Activated CD8-positive, alpha-beta T cell treated with anti-CD3 and anti-CD28 coated beads, Interleukin-2, amount 10 ng/mL, durations not matched to agents 7 days and 5 days (primary cell): ENCODE data around the gene ADGRL3. TPM values are rescaled to one million over a fixed set of nuclear protein-coding genes. Genes with fewer than 3 reads are reported as not detected.

Experiments
- ATAC-seq: fragments of 150-1000 bp; cut with Tn5 transposase; one replicate; pipeline ENCODE4 v1.10.0; 2021; ENCODE audit warnings: moderate library complexity
- CTCF ChIA-PET: fragments of 350-600 bp; sonication (Branson Sonifier 250); formaldehyde crosslinking; loops from one replicate; lab custom pipeline; 2021; ENCODE audit warnings: antibody characterized with exemption; lab: Charles Lee
- POLR2A ChIA-PET: fragments of 350-600 bp; sonication (Branson Sonifier 250); formaldehyde crosslinking; loops from one replicate; lab custom pipeline; 2021; ENCODE audit warnings: antibody characterized with exemption; lab: Charles Lee
- DNase-seq: peaks from one replicate; pipeline ENCODE4 v3.0.0-alpha.2; 2020
- H3K27ac Mint-ChIP-seq: one replicate; pipeline ENCODE4 v1.8.0; 2021; ENCODE audit warnings: mild to moderate bottlenecking, mixed read lengths
- H3K27me3 Mint-ChIP-seq: one replicate; pipeline ENCODE4 v1.8.0; 2021; ENCODE audit warnings: low read depth, mixed read lengths
- H3K36me3 Mint-ChIP-seq: one replicate; pipeline ENCODE4 v1.8.0; 2021; ENCODE audit warnings: low read depth, mixed read lengths
- H3K4me1 Mint-ChIP-seq: one replicate; pipeline ENCODE4 v1.8.0; 2021; ENCODE audit warnings: low read depth, mixed read lengths
- H3K4me3 Mint-ChIP-seq: one replicate; pipeline ENCODE4 v1.8.0; 2021; ENCODE audit warnings: mild to moderate bottlenecking, mixed read lengths
- H3K9me3 Mint-ChIP-seq: one replicate; pipeline ENCODE4 v1.8.0; 2022; ENCODE audit warnings: mixed read lengths; ENCODE audit not compliant: insufficient read depth
- total RNA-seq, 2 experiments: library from RNA; stranded (reverse); gene quantifications; one replicate each; pipeline ENCODE4 v1.2.3, GENCODE V29; 2021

The ADGRL3 gene
- total RNA-seq = not detected

- H3K27me3 Mint-ChIP-seq = peaks cover 45% of the 10 kb centered on the region
- H3K27ac Mint-ChIP-seq = no peak within 1 kb of the TSS
- ATAC-seq (no peak), DNase-seq (no peak)
- ChIA-PET CTCF (no interaction called here), POLR2A (no interaction called here)
- H3K4me3 Mint-ChIP-seq = no peak within 1 kb of the TSS
- peaks cover 2% of the 10 kb centered on the region for H3K4me1 Mint-ChIP-seq
- H3K9me3 Mint-ChIP-seq = no peaks in the 10 kb centered on the region
- H3K36me3 Mint-ChIP-seq = peaks cover 5% of the 10 kb centered on the region
Measured at GRCh38 chr4:61200187-61200915, at the start of gene ADGRL3. Gene ADGRL3, plus strand, starts transcription at chr4:61200326.

- Mint-ChIP-seq H3K9me3 (no peaks in the 10 kb centered on the region), H3K4me3 (no peak overlapping the region), H3K27me3 (no peaks in the 10 kb centered on the region), H3K27ac (no peak overlapping the region), H3K4me1 (no peaks in the 10 kb centered on the region), H3K36me3 (no peaks in the 10 kb centered on the region)
- ATAC-seq = no peak
- DNase-seq = no peak
- ChIA-PET CTCF (no interaction called here), POLR2A (no interaction called here)
Measured at GRCh38 chr4:61152433-61152832, 47.7 kb upstream of the ADGRL3 start.

DNA sequence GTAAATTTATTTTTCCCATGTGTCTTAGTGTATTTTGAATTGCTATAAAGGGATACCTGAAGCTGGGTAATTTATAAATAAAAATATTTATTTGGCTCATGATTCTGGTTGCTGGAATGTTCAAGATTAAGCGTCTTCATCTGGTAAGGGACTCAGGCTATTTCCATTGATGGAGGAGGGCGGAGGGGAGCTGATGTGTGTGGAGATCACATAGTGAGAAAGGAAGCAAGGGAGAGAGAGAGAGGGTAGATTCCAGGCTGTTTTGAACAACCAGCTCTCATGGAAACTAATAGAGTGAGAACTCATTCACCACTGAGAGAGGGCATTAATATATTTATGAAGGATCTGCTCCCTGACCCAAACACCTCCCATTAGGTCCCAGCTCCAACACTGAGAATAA, 39.6 kb upstream of the ADGRL3 start:
- no peaks in the 10 kb centered on the region for H3K36me3 Mint-ChIP-seq
- H3K4me1 Mint-ChIP-seq = no peaks in the 10 kb centered on the region
- no peak overlapping the region for H3K4me3 Mint-ChIP-seq
- no peak overlapping the region for H3K27ac Mint-ChIP-seq
- DNase-seq (no peak), ATAC-seq (no peak)
- ChIA-PET CTCF (no interaction called here), POLR2A (no interaction called here)
- H3K9me3 Mint-ChIP-seq = no peaks in the 10 kb centered on the region
- H3K27me3 Mint-ChIP-seq = no peaks in the 10 kb centered on the region

- no peak overlapping the region for H3K27ac Mint-ChIP-seq
- no peaks in the 10 kb centered on the region for H3K27me3 Mint-ChIP-seq
- no peaks in the 10 kb centered on the region for H3K9me3 Mint-ChIP-seq
- no peak overlapping the region for H3K4me3 Mint-ChIP-seq
- ChIA-PET CTCF (no interaction called here), POLR2A (no interaction called here)
- ATAC-seq (no peak), DNase-seq (no peak)
- no peaks in the 10 kb centered on the region for H3K36me3 Mint-ChIP-seq
- H3K4me1 Mint-ChIP-seq = no peaks in the 10 kb centered on the region
Measured at GRCh38 chr4:61162116-61162515, 38.0 kb upstream of the ADGRL3 start.

GRCh38 chr4:61173799-61174198, 26.3 kb upstream of the ADGRL3 start:
- ChIA-PET CTCF (no interaction called here), POLR2A (no interaction called here)
- Mint-ChIP-seq H3K36me3 (no peaks in the 10 kb centered on the region), H3K4me1 (no peaks in the 10 kb centered on the region), H3K4me3 (no peak overlapping the region), H3K27ac (no peak overlapping the region), H3K27me3 (no peaks in the 10 kb centered on the region), H3K9me3 (no peaks in the 10 kb centered on the region)
- DNase-seq (no peak), ATAC-seq (no peak)

GRCh38 chr4:61175495-61175894, 24.6 kb upstream of the ADGRL3 start:
- no peak overlapping the region for H3K27ac Mint-ChIP-seq
- DNase-seq (no peak), ATAC-seq (no peak)
- no peaks in the 10 kb centered on the region for H3K4me1 Mint-ChIP-seq
- H3K4me3 Mint-ChIP-seq = no peak overlapping the region
- H3K27me3 Mint-ChIP-seq = no peaks in the 10 kb centered on the region
- ChIA-PET CTCF (no interaction called here), POLR2A (no interaction called here)
- no peaks in the 10 kb centered on the region for H3K36me3 Mint-ChIP-seq
- no peaks in the 10 kb centered on the region for H3K9me3 Mint-ChIP-seq

- no peaks in the 10 kb centered on the region for H3K36me3 Mint-ChIP-seq
- POLR2A ChIA-PET = no interaction called here
Measured at GRCh38 chr4:61177367-61177766, 22.8 kb upstream of the ADGRL3 start.

DNA sequence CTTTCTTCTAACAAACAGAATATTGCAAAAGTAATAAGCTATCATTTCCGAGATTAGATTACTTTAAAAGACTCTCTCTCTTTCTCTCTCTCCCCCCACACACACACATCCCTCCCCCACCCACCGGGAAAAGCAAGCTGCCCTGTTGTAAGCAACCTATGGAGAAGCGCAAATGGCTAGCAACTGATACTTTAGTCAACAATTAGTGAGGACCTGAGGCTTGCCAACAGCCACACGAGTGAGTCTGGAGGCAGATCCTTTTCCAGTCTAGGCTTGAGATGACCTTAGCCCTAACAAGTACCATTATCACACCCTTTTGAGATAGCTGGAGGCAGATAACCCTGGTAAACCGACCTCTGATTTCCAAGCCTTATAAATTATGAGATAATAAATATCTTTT, 19.7 kb upstream of the ADGRL3 start:
- Mint-ChIP-seq H3K4me3 (no peak overlapping the region), H3K27me3 (no peaks in the 10 kb centered on the region), H3K36me3 (no peaks in the 10 kb centered on the region), H3K9me3 (no peaks in the 10 kb centered on the region), H3K4me1 (no peaks in the 10 kb centered on the region), H3K27ac (no peak overlapping the region)
- ATAC-seq (no peak), DNase-seq (no peak)
- POLR2A ChIA-PET = no interaction called here
- CTCF ChIA-PET = no interaction called here

More at GRCh38 chr4:61177367-61177766, 22.8 kb upstream of the ADGRL3 start:
- CTCF ChIA-PET = no interaction called here
- Mint-ChIP-seq H3K27ac (no peak overlapping the region), H3K4me1 (no peaks in the 10 kb centered on the region), H3K27me3 (no peaks in the 10 kb centered on the region), H3K9me3 (no peaks in the 10 kb centered on the region), H3K4me3 (no peak overlapping the region)
- DNase-seq (no peak), ATAC-seq (no peak)

- ATAC-seq (no peak), DNase-seq (no peak)
- Mint-ChIP-seq H3K27ac (no peak overlapping the region), H3K36me3 (no peaks in the 10 kb centered on the region), H3K27me3 (no peaks in the 10 kb centered on the region), H3K4me3 (no peak overlapping the region), H3K9me3 (no peaks in the 10 kb centered on the region), H3K4me1 (no peaks in the 10 kb centered on the region)
- ChIA-PET POLR2A (no interaction called here), CTCF (no interaction called here)
Measured at GRCh38 chr4:61182915-61183314, 17.2 kb upstream of the ADGRL3 start.

- no peak overlapping the region for H3K4me3 Mint-ChIP-seq
- H3K27me3 Mint-ChIP-seq = no peaks in the 10 kb centered on the region
- ChIA-PET POLR2A (no interaction called here), CTCF (no interaction called here)
- H3K27ac Mint-ChIP-seq = no peak overlapping the region
- DNase-seq (no peak), ATAC-seq (no peak)
- H3K4me1 Mint-ChIP-seq = no peaks in the 10 kb centered on the region
- no peaks in the 10 kb centered on the region for H3K36me3 Mint-ChIP-seq
- H3K9me3 Mint-ChIP-seq = no peaks in the 10 kb centered on the region
Measured at GRCh38 chr4:61185288-61185687, 14.8 kb upstream of the ADGRL3 start.

- POLR2A ChIA-PET = no interaction called here
- no peak for ATAC-seq
- no peaks in the 10 kb centered on the region for H3K9me3 Mint-ChIP-seq
- no peak overlapping the region for H3K4me3 Mint-ChIP-seq
- no peak for DNase-seq
- no peaks in the 10 kb centered on the region for H3K4me1 Mint-ChIP-seq
- no peaks in the 10 kb centered on the region for H3K36me3 Mint-ChIP-seq
- no peak overlapping the region for H3K27ac Mint-ChIP-seq
- no peaks in the 10 kb centered on the region for H3K27me3 Mint-ChIP-seq
- CTCF ChIA-PET = no interaction called here
Measured at GRCh38 chr4:61192392-61192791, 7.7 kb upstream of the ADGRL3 start.

DNA sequence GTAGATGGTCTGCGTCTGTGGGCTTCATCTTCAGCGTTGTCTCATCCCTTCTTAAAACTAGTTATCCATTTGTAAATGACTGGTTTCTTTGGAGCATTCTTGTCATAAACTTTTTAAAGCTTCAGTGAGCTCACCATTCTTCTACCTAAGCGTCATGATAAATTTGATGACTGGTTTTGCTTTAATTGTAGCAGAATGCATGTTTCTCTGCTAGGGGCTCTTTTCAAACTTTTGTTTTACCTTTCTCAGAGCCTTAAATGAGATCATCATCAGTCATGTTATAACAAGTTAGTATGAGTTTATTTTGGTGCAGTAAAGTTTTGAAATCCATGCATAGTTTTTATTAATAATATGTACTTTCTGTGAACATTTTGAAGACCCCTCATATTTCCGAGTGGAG, 6.3 kb upstream of the ADGRL3 start:
- Mint-ChIP-seq H3K36me3 (no peaks in the 10 kb centered on the region), H3K4me1 (no peaks in the 10 kb centered on the region), H3K4me3 (no peak overlapping the region), H3K9me3 (no peaks in the 10 kb centered on the region), H3K27me3 (peaks cover 3% of the 10 kb centered on the region), H3K27ac (no peak overlapping the region)
- ATAC-seq = no peak
- CTCF ChIA-PET = no interaction called here
- no peak for DNase-seq
- POLR2A ChIA-PET = no interaction called here

DNA sequence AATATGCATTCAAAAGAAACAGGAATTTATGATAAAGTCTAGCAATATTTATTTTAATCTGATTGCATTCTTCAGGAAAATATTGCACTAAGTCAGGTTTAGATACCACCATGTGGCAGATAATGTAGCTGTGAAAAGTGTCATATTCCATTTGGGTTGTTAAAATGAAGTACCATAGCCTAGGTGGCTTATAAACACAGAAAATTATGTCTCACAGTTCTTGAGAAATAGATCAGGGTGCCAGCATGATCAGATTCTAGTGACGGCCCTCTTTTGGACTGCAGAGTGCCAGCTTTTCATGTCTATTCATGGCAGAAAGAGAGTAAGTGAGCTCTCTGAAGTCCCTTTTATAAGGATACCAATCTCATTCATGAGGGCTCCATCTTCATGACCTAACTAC, 5.6 kb upstream of the ADGRL3 start:
- ATAC-seq (no peak), DNase-seq (no peak)
- Mint-ChIP-seq H3K4me3 (no peak overlapping the region), H3K27ac (no peak overlapping the region), H3K27me3 (peaks cover 10% of the 10 kb centered on the region), H3K9me3 (no peaks in the 10 kb centered on the region), H3K36me3 (no peaks in the 10 kb centered on the region), H3K4me1 (peaks cover under 1% of the 10 kb centered on the region)
- CTCF ChIA-PET = no interaction called here
- POLR2A ChIA-PET = no interaction called here
